Effector memory CD8-positive, alpha-beta T cell (primary cell): ENCODE measurements around the gene MRM1.

ENCODE experiments used
- ATAC-seq: fragments of 150-1000 bp; cut with Tn5 transposase; replicated peaks from 2 replicates; pipeline ENCODE4 v1.10.0; 2021; ENCODE audit warnings: mild to moderate bottlenecking, moderate library complexity
- DNase-seq, 3 experiments: peaks; one replicate each; pipeline ENCODE4 v3.0.0; 2021
- H3K27ac Mint-ChIP-seq, 2 donors: one replicate each; pipeline ENCODE4 v1.8.0; 2022; ENCODE audit warnings: mild to moderate bottlenecking in 2 of 2, mixed read lengths in 2 of 2, moderate library complexity in 2 of 2
- H3K27me3 Mint-ChIP-seq, 2 donors: one replicate each; pipeline ENCODE4 v1.8.0; 2022; ENCODE audit warnings: mixed read lengths in 2 of 2
- H3K36me3 Mint-ChIP-seq: one replicate; pipeline ENCODE4 v1.8.0; 2022; ENCODE audit warnings: mild to moderate bottlenecking, moderate library complexity, mixed read lengths; ENCODE audit not compliant: insufficient read depth
- H3K4me1 Mint-ChIP-seq, 2 donors: one replicate each; pipeline ENCODE4 v1.8.0; 2022; ENCODE audit warnings: low read depth in 2 of 2, mixed read lengths in 2 of 2
- H3K4me3 Mint-ChIP-seq, 2 donors: one replicate each; pipeline ENCODE4 v1.8.0; 2022; ENCODE audit warnings: mild to moderate bottlenecking in 2 of 2, mixed read lengths in 2 of 2, moderate library complexity in 2 of 2
- H3K9me3 Mint-ChIP-seq, 2 donors: one replicate each; pipeline ENCODE4 v1.8.0; 2022; ENCODE audit warnings: mixed read lengths in 2 of 2
- total RNA-seq, 9 experiments: gene quantifications; one replicate each; lab custom pipeline; 2026; lab: John Stamatoyannopoulos, UW

The MRM1 gene
- total RNA-seq: 2.3 to 18.4 (median 11.7) reads per million in 9 experiments

- H3K27me3 Mint-ChIP-seq: no peaks in the 10 kb centered on the region
Measured at GRCh38 chr17:36601303-36602029, at the start of gene MRM1. Gene MRM1, plus strand, starts transcription at chr17:36601583. Its CDS starts 228 bp downstream, at chr17:36601811.

DNA sequence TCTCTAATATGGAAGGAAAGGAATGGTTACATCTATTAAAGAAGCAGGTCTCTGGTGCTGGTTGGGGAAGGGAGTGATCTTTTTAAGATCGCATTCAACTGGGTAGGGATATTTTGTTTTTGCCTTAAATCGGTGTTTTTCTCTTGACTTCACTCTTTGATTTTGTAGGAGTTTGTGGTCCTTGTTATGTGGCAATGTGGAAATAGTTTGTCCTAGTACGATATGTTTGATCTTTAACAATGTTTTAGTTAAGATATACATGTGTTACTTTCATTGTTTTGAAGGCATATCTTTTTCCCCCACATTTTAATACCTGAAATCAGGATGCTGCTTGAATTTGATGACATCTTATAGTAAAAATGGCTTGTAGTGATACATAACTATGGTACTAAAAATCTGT is 47.9 kb upstream of the MRM1 start:
- H3K4me3 Mint-ChIP-seq: peak overlapping the region in 1 of 2 donors; percentile 40
- H3K36me3 Mint-ChIP-seq: peaks cover 63% of the 10 kb centered on the region
- peaks cover 31 to 59% of the 10 kb centered on the region in 2 donors for H3K4me1 Mint-ChIP-seq
- no peaks in the 10 kb centered on the region for H3K9me3 Mint-ChIP-seq
- H3K27me3 Mint-ChIP-seq: no peaks in the 10 kb centered on the region
- peak overlapping the region in 1 of 2 donors; percentile 29 for H3K27ac Mint-ChIP-seq
- no peak for ATAC-seq
- no peak for DNase-seq

More at GRCh38 chr17:36601303-36602029, at the start of gene MRM1:
- peaks cover 31 to 33% of the 10 kb centered on the region in 2 donors for H3K4me1 Mint-ChIP-seq
- peaks cover 12% of the 10 kb centered on the region for H3K36me3 Mint-ChIP-seq
- no peaks in the 10 kb centered on the region for H3K9me3 Mint-ChIP-seq
- H3K27ac Mint-ChIP-seq: peak within 1 kb of the TSS; percentile 93 to 96
- H3K4me3 Mint-ChIP-seq: peak within 1 kb of the TSS; percentile 88 to 95
- peak; percentile 84 for ATAC-seq
- DNase-seq: peak; percentile 78 to 83 (median 78)

DNA sequence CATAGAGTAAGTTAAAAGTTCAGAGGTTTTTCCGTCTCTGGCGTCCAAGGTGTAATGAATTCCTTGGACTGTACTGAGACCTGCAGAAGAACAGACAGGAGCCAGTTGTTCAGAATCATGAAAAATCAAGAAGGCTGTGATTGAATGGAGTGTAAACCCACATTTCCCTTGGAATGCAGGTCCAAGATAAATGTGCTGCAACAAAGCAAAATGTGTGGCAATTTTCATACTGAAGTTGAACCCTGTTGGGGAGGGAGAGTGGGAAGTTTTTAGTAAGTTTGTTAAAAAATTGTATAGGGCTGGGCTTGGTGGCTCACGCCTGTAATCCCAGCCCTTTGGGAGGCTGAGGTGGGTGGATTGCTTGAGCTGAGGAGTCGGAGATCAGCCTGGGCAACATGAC is 35.3 kb upstream of the MRM1 start:
- Mint-ChIP-seq H3K36me3 (peaks cover 97% of the 10 kb centered on the region), H3K4me3 (no peak overlapping the region), H3K27me3 (no peaks in the 10 kb centered on the region), H3K27ac (peak overlapping the region in 1 of 2 donors; percentile 85), H3K4me1 (peaks cover 7 to 22% of the 10 kb centered on the region in 2 donors), H3K9me3 (no peaks in the 10 kb centered on the region)
- ATAC-seq: no peak
- no peak for DNase-seq

GRCh38 chr17:36575028-36575427 is 26.4 kb upstream of the MRM1 start:
- no peaks in the 10 kb centered on the region for H3K9me3 Mint-ChIP-seq
- DNase-seq (no peak), ATAC-seq (no peak)
- peaks cover 75% of the 10 kb centered on the region for H3K36me3 Mint-ChIP-seq
- no peaks in the 10 kb centered on the region for H3K27me3 Mint-ChIP-seq
- H3K4me3 Mint-ChIP-seq: no peak overlapping the region
- peaks cover 14 to 29% of the 10 kb centered on the region in 2 donors for H3K4me1 Mint-ChIP-seq
- no peak overlapping the region for H3K27ac Mint-ChIP-seq

DNA sequence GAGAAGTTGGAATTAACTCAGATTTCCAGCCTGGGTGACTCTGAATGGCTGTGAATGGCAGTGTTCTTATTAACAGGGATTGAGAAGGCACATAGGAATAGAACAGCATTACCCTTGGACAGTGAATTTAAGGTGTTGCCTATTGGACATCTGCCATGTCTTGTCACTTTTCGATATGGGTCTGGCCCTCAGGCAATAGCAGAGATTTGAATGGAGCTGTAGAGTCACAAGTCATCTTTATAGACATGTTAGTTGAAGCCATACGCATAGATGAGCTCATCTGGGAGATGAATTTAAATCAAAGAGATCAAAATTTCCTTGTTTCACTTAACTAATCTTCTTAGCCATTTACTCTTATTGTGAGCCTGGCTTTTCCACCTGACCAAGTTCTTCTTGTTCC is 24.6 kb upstream of the MRM1 start:
- H3K36me3 Mint-ChIP-seq: peaks cover 77% of the 10 kb centered on the region
- H3K27me3 Mint-ChIP-seq: no peaks in the 10 kb centered on the region
- no peak for ATAC-seq
- peaks cover 14 to 29% of the 10 kb centered on the region in 2 donors for H3K4me1 Mint-ChIP-seq
- H3K27ac Mint-ChIP-seq: no peak overlapping the region
- no peak overlapping the region for H3K4me3 Mint-ChIP-seq
- no peaks in the 10 kb centered on the region for H3K9me3 Mint-ChIP-seq
- no peak for DNase-seq

DNA sequence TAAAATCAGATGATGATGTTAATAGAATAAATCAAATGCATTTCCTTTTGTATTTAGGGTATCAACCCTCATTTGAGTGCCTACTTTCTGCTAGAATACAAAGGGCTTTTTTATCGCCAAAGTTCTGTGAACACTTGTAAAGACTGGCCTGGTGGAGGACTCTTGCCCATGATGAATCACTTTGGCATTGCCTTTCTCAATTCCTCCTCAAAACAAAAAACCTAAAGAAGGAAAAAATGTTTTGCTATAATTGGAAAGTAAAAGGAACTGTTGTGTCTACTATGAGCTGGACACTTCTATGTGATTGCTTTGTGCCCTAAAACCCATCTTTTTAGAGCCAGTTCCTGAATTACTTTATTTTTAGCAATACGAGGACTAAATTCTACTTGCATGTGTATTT is 22.7 kb upstream of the MRM1 start:
- Mint-ChIP-seq H3K27me3 (no peaks in the 10 kb centered on the region), H3K4me1 (peaks cover 10 to 16% of the 10 kb centered on the region in 2 donors), H3K36me3 (peaks cover 83% of the 10 kb centered on the region), H3K9me3 (no peaks in the 10 kb centered on the region), H3K27ac (no peak overlapping the region), H3K4me3 (no peak overlapping the region)
- no peak for ATAC-seq
- DNase-seq: no peak

DNA sequence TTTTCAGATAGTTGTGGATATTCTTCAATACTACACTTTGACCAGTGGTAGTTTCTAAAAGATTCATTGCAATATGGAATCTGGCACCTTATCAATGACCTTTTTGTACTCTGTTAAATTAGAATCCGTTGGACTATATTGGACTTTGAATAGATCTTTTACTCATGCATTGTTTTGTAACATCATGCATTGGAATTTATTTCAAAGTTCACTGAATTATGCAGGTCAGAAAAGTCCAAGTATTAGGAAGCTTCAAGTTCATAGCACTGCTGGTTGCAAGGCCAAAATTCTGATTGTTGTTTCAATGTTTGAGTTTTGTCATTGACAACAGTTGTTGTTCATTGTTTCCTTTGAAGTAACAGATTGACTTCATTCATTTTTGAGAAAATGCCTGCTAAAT is 17.6 kb upstream of the MRM1 start:
- Mint-ChIP-seq H3K4me3 (no peak overlapping the region), H3K9me3 (no peaks in the 10 kb centered on the region), H3K27ac (no peak overlapping the region), H3K4me1 (no peaks in the 10 kb centered on the region), H3K27me3 (no peaks in the 10 kb centered on the region), H3K36me3 (peaks cover 97% of the 10 kb centered on the region)
- DNase-seq (no peak), ATAC-seq (no peak)

DNA sequence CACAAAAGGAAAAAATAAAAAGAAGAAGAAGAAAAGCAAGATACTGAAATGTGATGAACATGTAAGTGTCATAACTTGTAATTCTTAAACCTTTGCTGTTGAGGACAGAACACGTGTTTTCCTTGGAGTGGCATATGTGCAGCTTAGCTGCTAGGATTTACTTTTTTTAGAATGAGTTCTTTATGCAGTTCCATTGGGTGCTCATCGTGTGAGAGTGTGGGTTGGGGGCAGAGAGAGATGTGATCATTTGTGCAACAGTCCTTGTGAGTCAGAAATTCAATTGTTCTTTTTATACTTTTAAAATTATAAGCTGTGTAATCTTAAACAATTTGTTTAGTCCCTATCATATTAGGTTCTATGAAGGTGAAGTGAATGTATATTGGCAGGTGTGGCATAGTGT is 15.2 kb upstream of the MRM1 start:
- Mint-ChIP-seq H3K9me3 (no peaks in the 10 kb centered on the region), H3K4me1 (peaks cover 5 to 10% of the 10 kb centered on the region in 2 donors), H3K4me3 (no peak overlapping the region), H3K36me3 (peaks cover 89% of the 10 kb centered on the region), H3K27ac (peak overlapping the region in 1 of 2 donors; percentile 41), H3K27me3 (no peaks in the 10 kb centered on the region)
- ATAC-seq (no peak), DNase-seq (no peak)

GRCh38 chr17:36590082-36590481 is 11.3 kb upstream of the MRM1 start:
- H3K4me1 Mint-ChIP-seq: peaks cover 16 to 18% of the 10 kb centered on the region in 2 donors
- no peak for DNase-seq
- peaks cover 57% of the 10 kb centered on the region for H3K36me3 Mint-ChIP-seq
- H3K27ac Mint-ChIP-seq: no peak overlapping the region
- H3K9me3 Mint-ChIP-seq: no peaks in the 10 kb centered on the region
- H3K27me3 Mint-ChIP-seq: no peaks in the 10 kb centered on the region
- H3K4me3 Mint-ChIP-seq: no peak overlapping the region
- peak; percentile 35 for ATAC-seq

DNA sequence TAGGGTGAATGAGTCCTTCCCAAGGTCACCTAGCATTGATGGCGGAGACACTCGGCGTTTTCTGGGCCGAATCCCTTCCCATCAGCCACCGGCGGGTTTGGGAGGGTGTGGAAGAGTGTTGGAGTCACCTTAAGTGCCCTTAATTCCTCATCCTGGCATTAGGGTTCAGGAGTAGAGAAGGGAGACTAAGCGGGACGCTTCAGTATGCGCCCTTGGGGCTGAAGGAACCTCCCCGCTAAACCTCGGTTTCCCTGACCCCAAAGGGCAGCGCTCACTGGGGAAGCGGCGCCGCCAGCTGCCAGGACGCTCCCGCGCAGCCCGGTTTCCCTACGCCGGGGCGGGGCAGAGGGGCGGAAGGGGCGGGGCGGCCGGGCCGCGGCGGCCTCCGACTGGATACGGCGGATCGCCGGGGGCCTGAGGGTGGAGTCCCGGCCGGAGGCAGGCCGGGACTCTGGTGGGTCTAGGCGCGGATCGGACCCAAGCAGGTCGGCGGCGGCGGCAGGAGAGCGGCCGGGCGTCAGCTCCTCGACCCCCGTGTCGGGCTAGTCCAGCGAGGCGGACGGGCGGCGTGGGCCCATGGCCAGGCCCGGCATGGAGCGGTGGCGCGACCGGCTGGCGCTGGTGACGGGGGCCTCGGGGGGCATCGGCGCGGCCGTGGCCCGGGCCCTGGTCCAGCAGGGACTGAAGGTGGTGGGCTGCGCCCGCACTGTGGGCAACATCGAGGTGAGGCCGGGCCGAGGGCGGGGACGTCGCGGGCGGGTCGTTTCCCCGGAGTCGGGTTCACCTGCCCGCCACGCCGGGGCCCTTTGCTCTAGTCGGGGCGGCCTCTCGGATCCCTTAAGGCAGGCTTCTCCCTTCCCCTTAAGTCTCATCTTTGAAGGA is 9.7 kb upstream of the MRM1 start, which contains the start of gene DHRS11:
Gene DHRS11 (plus strand): TSS at position 446 of the 882 bp plus-strand sequence. CDS start 131 bp downstream, at position 577.
- Mint-ChIP-seq H3K9me3 (no peaks in the 10 kb centered on the region), H3K36me3 (peaks cover 42% of the 10 kb centered on the region), H3K27ac (peak within 1 kb of the TSS; percentile 76 to 89), H3K27me3 (no peaks in the 10 kb centered on the region), H3K4me1 (peaks cover 16 to 18% of the 10 kb centered on the region in 2 donors), H3K4me3 (peak within 1 kb of the TSS; percentile 80 to 81)
- peak; percentile 52 to 61 (median 56) for DNase-seq
- ATAC-seq: peak; percentile 90

DNA sequence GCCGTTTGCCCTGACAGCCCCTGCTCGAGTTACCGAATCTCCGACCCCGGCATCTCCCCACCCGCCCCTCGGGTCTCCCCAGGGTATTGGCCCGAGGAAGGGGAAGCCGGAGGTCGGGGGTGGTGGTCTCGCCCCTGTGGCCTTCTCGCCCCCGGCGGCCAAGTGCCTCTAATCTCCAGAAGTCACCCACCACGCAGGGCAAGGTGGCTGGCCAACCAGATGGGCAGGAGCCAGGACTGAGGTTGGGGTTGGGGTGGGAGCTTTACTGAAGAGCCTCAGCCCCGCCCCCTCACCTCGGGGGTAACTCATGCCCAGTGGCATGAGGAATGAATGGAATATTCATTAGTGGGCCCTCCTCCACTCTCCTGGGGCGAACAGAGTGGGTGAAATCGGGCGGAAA is 9.1 kb upstream of the MRM1 start:
- ATAC-seq (no peak), DNase-seq (no peak)
- H3K4me1 Mint-ChIP-seq: peaks cover 16 to 18% of the 10 kb centered on the region in 2 donors
- H3K27me3 Mint-ChIP-seq: no peaks in the 10 kb centered on the region
- H3K4me3 Mint-ChIP-seq: peak overlapping the region; percentile 75 to 80
- H3K27ac Mint-ChIP-seq: peak overlapping the region in 1 of 2 donors; percentile 89
- peaks cover 36% of the 10 kb centered on the region for H3K36me3 Mint-ChIP-seq
- no peaks in the 10 kb centered on the region for H3K9me3 Mint-ChIP-seq

GRCh38 chr17:36592716-36593321 is 8.6 kb upstream of the MRM1 start:
- ATAC-seq: no peak
- no peaks in the 10 kb centered on the region for H3K27me3 Mint-ChIP-seq
- H3K27ac Mint-ChIP-seq: peak overlapping the region; percentile 29 to 89

DNA sequence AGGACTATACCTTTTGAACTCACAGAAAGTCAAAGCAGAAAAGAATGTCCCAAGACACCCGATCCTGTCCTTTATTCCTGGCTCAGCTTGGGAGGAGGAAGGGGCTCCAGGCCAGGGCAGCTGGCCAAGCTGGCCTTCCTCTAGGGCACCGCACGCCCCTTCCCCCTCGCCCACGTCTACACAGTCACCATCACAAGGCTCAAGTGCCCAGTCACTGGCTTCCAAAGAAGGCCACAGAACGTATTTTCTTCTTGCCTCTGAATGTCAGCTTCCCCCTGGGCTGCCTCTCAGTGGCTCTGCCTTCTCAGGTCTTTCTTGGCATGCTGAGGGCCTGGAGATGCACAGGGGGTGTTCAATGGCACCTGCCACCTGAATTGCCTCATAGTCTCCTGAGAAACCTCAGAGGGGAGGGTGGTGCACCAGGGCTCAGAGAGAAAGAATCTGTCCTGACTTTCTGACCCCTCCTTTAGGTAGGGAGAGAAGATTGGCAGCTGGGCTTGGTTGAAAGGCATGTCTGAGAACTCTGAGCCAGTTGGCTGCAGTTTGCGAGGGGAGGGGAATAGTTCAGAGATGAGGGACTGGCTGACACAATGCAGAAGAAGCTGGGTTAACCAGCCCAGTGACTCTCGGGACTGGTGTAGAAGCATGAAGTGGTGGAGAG is 7.6 kb upstream of the MRM1 start:
- DNase-seq (no peak), ATAC-seq (no peak)
- Mint-ChIP-seq H3K4me3 (no peak overlapping the region), H3K27ac (no peak overlapping the region), H3K27me3 (no peaks in the 10 kb centered on the region), H3K4me1 (peaks cover 16 to 18% of the 10 kb centered on the region in 2 donors), H3K9me3 (no peaks in the 10 kb centered on the region), H3K36me3 (peaks cover 24% of the 10 kb centered on the region)

More at GRCh38 chr17:36592716-36593321, 8.6 kb upstream of the MRM1 start:
- Mint-ChIP-seq H3K9me3 (no peaks in the 10 kb centered on the region), H3K4me1 (peaks cover 16 to 18% of the 10 kb centered on the region in 2 donors), H3K4me3 (peak overlapping the region; percentile 75 to 80), H3K36me3 (peaks cover 33% of the 10 kb centered on the region)
- no peak for DNase-seq
